Immature natural killer cell (primary cell): ENCODE measurements around the gene MALRD1. TPM values are rescaled to one million over a fixed set of nuclear protein-coding genes. Genes with fewer than 3 reads are reported as not detected.

Experiments
- DNase-seq, 3 donors: peaks; one replicate each; pipeline ENCODE4 v3.0.0; 2022; ENCODE audit warnings: mixed read lengths in 1 of 3
- H3K27ac Mint-ChIP-seq, 6 donors: one replicate each; pipeline ENCODE4 v1.8.0; 2020; ENCODE audit warnings: mixed read lengths in 6 of 6, mild to moderate bottlenecking in 5 of 6, inconsistent platforms in 4 of 6, moderate library complexity in 3 of 6
- H3K27me3 Mint-ChIP-seq, 3 donors: one replicate each; pipeline ENCODE4 v1.8.0; 2020 to 2021; ENCODE audit warnings: low read depth in 3 of 3, mild to moderate bottlenecking in 3 of 3, mixed read lengths in 3 of 3, moderate library complexity in 3 of 3, inconsistent platforms in 1 of 3
- H3K36me3 Mint-ChIP-seq, 3 donors: one replicate each; pipeline ENCODE4 v1.8.0; 2020; ENCODE audit warnings: mixed read lengths in 3 of 3, inconsistent platforms in 2 of 3, mild to moderate bottlenecking in 2 of 3
- H3K4me1 Mint-ChIP-seq, 2 donors: one replicate each; pipeline ENCODE4 v1.8.0; 2020; ENCODE audit warnings: inconsistent platforms in 2 of 2, mild to moderate bottlenecking in 2 of 2, mixed read lengths in 2 of 2, moderate library complexity in 1 of 2
- H3K4me3 Mint-ChIP-seq, 5 donors: one replicate each; pipeline ENCODE4 v1.8.0; 2020; ENCODE audit warnings: mild to moderate bottlenecking in 5 of 5, mixed read lengths in 5 of 5, inconsistent platforms in 3 of 5, moderate library complexity in 3 of 5
- H3K9me3 Mint-ChIP-seq, 6 donors: one replicate each; pipeline ENCODE4 v1.8.0; 2020; ENCODE audit warnings: mild to moderate bottlenecking in 6 of 6, mixed read lengths in 6 of 6, inconsistent platforms in 4 of 6, moderate library complexity in 3 of 6
- polyA plus RNA-seq, 3 donors: library from polyadenylated mRNA; unstranded; fragments of 300-500 nt; fragmentation: Illumina TruSeq; gene quantifications; one replicate each; pipeline ENCODE4 v1.2.3, GENCODE V29; 2021

MALRD1 gene
- polyA plus RNA-seq, 3 donors from 2014 or later = not detected

- Mint-ChIP-seq H3K4me1 (no peaks in the 10 kb centered on the region), H3K9me3 (peaks cover 0 to 14% (median 3%) of the 10 kb centered on the region in 6 donors), H3K27ac (no peak overlapping the region), H3K36me3 (no peaks in the 10 kb centered on the region), H3K27me3 (peaks cover 0 to 1% (median 1%) of the 10 kb centered on the region in 3 donors), H3K4me3 (no peak overlapping the region)
- no peak for DNase-seq
These were observed 337.3 kb downstream of the MALRD1 start for GRCh38 chr10:19385846-19386450.

- peaks cover 0 to 9% (median 0%) of the 10 kb centered on the region in 6 donors for H3K9me3 Mint-ChIP-seq
- no peak overlapping the region for H3K4me3 Mint-ChIP-seq
These were observed 360.3 kb downstream of the MALRD1 start for GRCh38 chr10:19408924-19409323.

GRCh38 chr10:19411119-19411518, 362.5 kb downstream of the MALRD1 start:
- peaks cover 0 to 9% (median 0%) of the 10 kb centered on the region in 6 donors for H3K9me3 Mint-ChIP-seq
- DNase-seq = no peak
- no peak overlapping the region for H3K4me3 Mint-ChIP-seq
- H3K36me3 Mint-ChIP-seq = no peaks in the 10 kb centered on the region
- H3K27me3 Mint-ChIP-seq = peaks cover 2 to 4% (median 2%) of the 10 kb centered on the region in 3 donors
- no peaks in the 10 kb centered on the region for H3K4me1 Mint-ChIP-seq
- H3K27ac Mint-ChIP-seq = no peak overlapping the region

More at GRCh38 chr10:19408924-19409323, 360.3 kb downstream of the MALRD1 start:
- Mint-ChIP-seq H3K36me3 (no peaks in the 10 kb centered on the region), H3K4me1 (no peaks in the 10 kb centered on the region), H3K27me3 (peaks cover 2 to 4% (median 2%) of the 10 kb centered on the region in 3 donors), H3K27ac (no peak overlapping the region)
- no peak for DNase-seq

- H3K36me3 Mint-ChIP-seq = no peaks in the 10 kb centered on the region
- no peak for DNase-seq
- peaks cover 0 to 2% (median 2%) of the 10 kb centered on the region in 3 donors for H3K27me3 Mint-ChIP-seq
- H3K27ac Mint-ChIP-seq = no peak overlapping the region
- H3K4me1 Mint-ChIP-seq = no peaks in the 10 kb centered on the region
- H3K4me3 Mint-ChIP-seq = no peak overlapping the region
- H3K9me3 Mint-ChIP-seq = no peaks in the 10 kb centered on the region
These were observed 363.9 kb downstream of the MALRD1 start for GRCh38 chr10:19412531-19412930.

GRCh38 chr10:19416164-19416563, 367.6 kb downstream of the MALRD1 start:
- no peak overlapping the region for H3K27ac Mint-ChIP-seq
- H3K36me3 Mint-ChIP-seq = no peaks in the 10 kb centered on the region
- H3K27me3 Mint-ChIP-seq = peaks cover 0 to 2% (median 0%) of the 10 kb centered on the region in 3 donors
- H3K9me3 Mint-ChIP-seq = peaks cover 0 to 9% (median 0%) of the 10 kb centered on the region in 6 donors
- DNase-seq = no peak
- H3K4me3 Mint-ChIP-seq = no peak overlapping the region
- H3K4me1 Mint-ChIP-seq = no peaks in the 10 kb centered on the region

GRCh38 chr10:19417740-19418139, 369.1 kb downstream of the MALRD1 start:
- H3K9me3 Mint-ChIP-seq = peaks cover 0 to 18% (median 0%) of the 10 kb centered on the region in 6 donors
- no peak overlapping the region for H3K27ac Mint-ChIP-seq
- H3K4me1 Mint-ChIP-seq = no peaks in the 10 kb centered on the region
- H3K27me3 Mint-ChIP-seq = peaks cover 0 to 1% (median 0%) of the 10 kb centered on the region in 3 donors
- H3K36me3 Mint-ChIP-seq = no peaks in the 10 kb centered on the region
- no peak for DNase-seq
- H3K4me3 Mint-ChIP-seq = no peak overlapping the region

- no peak for DNase-seq
- peaks cover 0 to 1% (median 1%) of the 10 kb centered on the region in 3 donors for H3K27me3 Mint-ChIP-seq
- no peaks in the 10 kb centered on the region for H3K36me3 Mint-ChIP-seq
- no peak overlapping the region for H3K4me3 Mint-ChIP-seq
- H3K4me1 Mint-ChIP-seq = no peaks in the 10 kb centered on the region
- peaks cover 0 to 18% (median 0%) of the 10 kb centered on the region in 6 donors for H3K9me3 Mint-ChIP-seq
- H3K27ac Mint-ChIP-seq = no peak overlapping the region
These were observed 373.1 kb downstream of the MALRD1 start for GRCh38 chr10:19421674-19422073.

- no peak overlapping the region for H3K27ac Mint-ChIP-seq
- H3K4me3 Mint-ChIP-seq = no peak overlapping the region
- H3K9me3 Mint-ChIP-seq = peaks cover 0 to 15% (median 1%) of the 10 kb centered on the region in 6 donors
- H3K27me3 Mint-ChIP-seq = peaks cover 0 to 1% (median 1%) of the 10 kb centered on the region in 3 donors
- no peaks in the 10 kb centered on the region for H3K36me3 Mint-ChIP-seq
- no peak for DNase-seq
- no peaks in the 10 kb centered on the region for H3K4me1 Mint-ChIP-seq
These were observed 377.4 kb downstream of the MALRD1 start for GRCh38 chr10:19426034-19426433.

- Mint-ChIP-seq H3K4me1 (no peaks in the 10 kb centered on the region), H3K4me3 (no peak overlapping the region), H3K27me3 (peaks cover 0 to 2% (median 0%) of the 10 kb centered on the region in 3 donors), H3K9me3 (peaks cover 0 to 10% (median 3%) of the 10 kb centered on the region in 6 donors), H3K27ac (no peak overlapping the region), H3K36me3 (no peaks in the 10 kb centered on the region)
- no peak for DNase-seq
These were observed 383.2 kb downstream of the MALRD1 start for GRCh38 chr10:19431622-19432351.

- Mint-ChIP-seq H3K4me3 (no peak overlapping the region), H3K4me1 (no peaks in the 10 kb centered on the region), H3K9me3 (peaks cover 0 to 26% (median 1%) of the 10 kb centered on the region in 6 donors), H3K36me3 (no peaks in the 10 kb centered on the region), H3K27me3 (peaks cover 0 to 4% (median 0%) of the 10 kb centered on the region in 3 donors), H3K27ac (no peak overlapping the region)
- no peak for DNase-seq
These were observed 401.3 kb downstream of the MALRD1 start for GRCh38 chr10:19449860-19450259.

- Mint-ChIP-seq H3K27me3 (peaks cover 0 to under 1% (median 0%) of the 10 kb centered on the region in 3 donors), H3K36me3 (no peaks in the 10 kb centered on the region), H3K4me1 (no peaks in the 10 kb centered on the region), H3K4me3 (no peak overlapping the region), H3K9me3 (peaks cover 0 to 22% (median 1%) of the 10 kb centered on the region in 6 donors), H3K27ac (no peak overlapping the region)
- DNase-seq = no peak
These were observed 402.8 kb downstream of the MALRD1 start for GRCh38 chr10:19451356-19451755.

- Mint-ChIP-seq H3K27me3 (no peaks in the 10 kb centered on the region), H3K27ac (no peak overlapping the region), H3K9me3 (peaks cover 0 to 17% (median 1%) of the 10 kb centered on the region in 6 donors), H3K36me3 (no peaks in the 10 kb centered on the region), H3K4me1 (no peaks in the 10 kb centered on the region), H3K4me3 (no peak overlapping the region)
- DNase-seq = no peak
These were observed 403.3 kb downstream of the MALRD1 start for GRCh38 chr10:19451937-19452336.

GRCh38 chr10:19453967-19454366, 405.4 kb downstream of the MALRD1 start:
- H3K27ac Mint-ChIP-seq = no peak overlapping the region
- H3K9me3 Mint-ChIP-seq = peaks cover 0 to 12% (median 1%) of the 10 kb centered on the region in 6 donors
- no peaks in the 10 kb centered on the region for H3K36me3 Mint-ChIP-seq
- H3K27me3 Mint-ChIP-seq = no peaks in the 10 kb centered on the region
- no peak for DNase-seq
- no peak overlapping the region for H3K4me3 Mint-ChIP-seq
- H3K4me1 Mint-ChIP-seq = no peaks in the 10 kb centered on the region

GRCh38 chr10:19461588-19461987, 413.0 kb downstream of the MALRD1 start:
- peaks cover 0 to 7% (median under 1%) of the 10 kb centered on the region in 6 donors for H3K9me3 Mint-ChIP-seq
- no peaks in the 10 kb centered on the region for H3K4me1 Mint-ChIP-seq
- no peaks in the 10 kb centered on the region for H3K27me3 Mint-ChIP-seq
- no peaks in the 10 kb centered on the region for H3K36me3 Mint-ChIP-seq
- no peak overlapping the region for H3K4me3 Mint-ChIP-seq
- no peak overlapping the region for H3K27ac Mint-ChIP-seq
- DNase-seq = no peak
